Cortex of kidney (tissue), 1 donor: Measurements from ENCODE around the gene ZFP3.
"Not testable (repeated sequence)": the region's sequence is repeated elsewhere in the genome, so short reads cannot be mapped to it uniquely, and the experiment has no call there.

Experiments
- DNase-seq: peaks from one replicate; lab custom pipeline; 2025; lab: John Stamatoyannopoulos, UW

The ZFP3 gene

DNA sequence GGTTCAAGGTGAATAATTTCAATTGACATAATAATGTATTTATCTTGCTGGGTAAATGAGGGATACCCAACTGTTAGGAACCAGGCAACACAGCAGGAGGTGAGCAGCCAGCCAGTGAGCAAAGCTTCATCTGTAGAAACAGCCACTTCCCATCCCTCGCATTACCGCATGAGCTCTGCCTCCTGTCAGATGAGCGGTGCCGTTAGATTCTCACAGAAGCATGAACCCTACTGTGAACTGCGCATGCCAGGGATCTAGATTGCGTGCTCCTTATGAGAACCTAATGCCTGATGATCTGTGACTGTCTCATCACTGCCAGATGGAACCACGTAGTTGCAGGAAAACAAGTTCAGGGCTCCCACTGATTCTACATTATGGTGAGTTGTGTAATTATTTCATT lies 46.6 kb downstream of the ZFP3 start:
- not testable (repeated sequence) for DNase-seq

GRCh38 chr17:5126719-5127488 lies 48.6 kb downstream of the ZFP3 start:
- no peak for DNase-seq

DNA sequence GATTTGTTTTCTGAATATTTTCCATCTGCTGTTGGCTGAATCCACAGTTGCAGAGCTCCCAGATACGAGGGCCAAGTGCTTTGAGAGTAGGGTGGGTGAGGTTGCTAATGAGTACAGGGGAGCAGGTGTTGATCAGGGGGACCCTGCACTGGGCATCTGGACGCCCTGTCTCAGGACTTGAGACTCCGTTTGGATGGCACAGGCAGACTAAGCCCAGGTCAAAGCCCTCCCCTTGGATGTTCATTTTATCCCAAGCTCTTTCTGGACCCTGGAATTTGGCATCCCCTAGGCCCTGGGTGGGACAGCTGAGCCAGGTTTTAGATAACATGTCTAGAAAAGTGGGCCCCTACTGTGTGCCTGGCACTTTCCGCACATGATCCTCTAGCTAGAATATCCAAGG lies 49.6 kb downstream of the ZFP3 start:
- no peak for DNase-seq

DNA sequence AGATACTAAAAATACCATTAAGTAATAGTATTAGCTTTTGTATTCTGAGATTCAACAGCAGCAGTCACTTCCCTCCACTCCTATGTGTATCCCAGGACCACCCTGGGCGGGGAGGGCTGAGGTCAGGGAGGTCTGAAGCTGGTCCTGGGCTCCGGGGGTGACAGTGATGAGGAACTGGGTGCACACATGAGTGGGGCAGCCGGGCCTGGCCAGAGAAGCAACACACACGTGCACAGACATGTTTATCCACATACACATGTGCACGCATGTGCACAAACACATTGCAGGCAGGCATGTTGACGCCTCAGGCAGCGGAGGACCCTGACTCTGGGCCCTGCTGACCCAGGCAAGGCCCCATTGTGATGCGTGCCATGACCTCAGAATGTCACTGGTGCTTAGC lies 50.1 kb downstream of the ZFP3 start:
- not testable (repeated sequence) for DNase-seq

DNA sequence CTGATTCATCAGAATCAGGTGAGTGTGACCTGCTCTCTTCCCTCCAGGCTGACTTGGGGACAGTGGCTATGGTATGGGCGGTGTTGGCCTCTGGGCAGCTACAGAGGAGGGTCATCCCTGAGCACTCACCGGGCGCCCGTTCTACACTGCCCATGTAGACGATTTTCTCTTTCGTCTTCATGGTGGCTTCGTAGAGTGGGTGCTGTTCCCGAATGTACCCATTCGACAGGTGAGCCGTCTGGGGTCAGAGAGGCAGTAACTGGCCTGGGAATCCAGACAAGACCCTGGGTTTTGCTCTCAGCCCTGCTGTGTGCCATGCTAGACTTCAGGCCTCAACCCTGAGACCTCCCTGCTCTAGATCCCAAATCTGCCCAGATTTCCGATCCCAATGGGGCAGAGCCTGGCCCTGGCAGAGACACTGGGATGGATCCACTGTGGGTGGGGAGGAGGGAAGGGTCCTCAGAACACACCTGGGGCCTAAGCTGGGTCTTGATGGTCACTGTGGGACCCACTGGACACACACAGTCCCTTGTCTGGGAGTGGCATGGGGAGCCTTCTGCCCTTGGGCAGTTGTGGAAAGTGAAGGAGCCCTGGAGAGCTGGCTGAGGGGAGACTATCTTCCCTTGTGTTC lies 50.8 kb downstream of the ZFP3 start:
- no peak for DNase-seq

DNA sequence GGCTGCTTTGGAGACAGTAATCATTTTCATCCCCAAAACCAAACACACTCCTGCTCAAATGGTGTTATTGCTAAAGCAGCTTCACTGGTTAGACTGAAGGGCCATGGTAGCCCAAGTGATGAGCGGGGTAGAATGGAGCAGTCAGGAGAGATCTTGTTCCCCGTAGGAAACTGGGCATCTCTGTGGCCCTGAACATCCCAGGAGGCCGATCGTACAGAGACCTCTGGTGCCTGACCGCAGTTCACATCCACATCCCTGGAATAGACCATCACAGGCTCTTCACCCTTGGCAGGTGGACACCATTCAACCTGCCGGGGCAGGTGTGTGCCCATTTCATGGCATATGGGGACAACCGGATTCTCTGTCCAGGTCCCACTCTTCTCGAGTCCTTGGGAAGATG lies 51.5 kb downstream of the ZFP3 start:
- not testable (repeated sequence) for DNase-seq

DNA sequence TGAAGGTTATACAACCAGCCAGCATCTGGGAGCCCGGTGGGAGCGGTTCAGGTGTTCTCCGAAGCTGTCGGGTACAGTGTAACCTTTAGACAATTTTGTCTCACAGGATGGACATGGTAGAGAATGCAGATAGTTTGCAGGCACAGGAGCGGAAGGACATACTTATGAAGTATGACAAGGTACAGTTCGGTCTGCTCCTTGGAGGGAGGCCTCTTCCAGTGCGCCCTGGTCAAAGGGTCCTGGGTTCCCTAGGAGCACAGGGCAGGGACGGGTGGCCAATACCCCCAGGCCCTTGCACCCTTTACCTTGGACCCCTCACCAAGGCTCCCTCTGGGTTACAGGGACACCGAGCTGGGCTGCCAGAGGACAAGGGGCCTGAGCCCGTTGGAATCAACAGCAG lies 52.0 kb downstream of the ZFP3 start:
- DNase-seq, result not testable (repeated sequence)

- DNase-seq, result not testable (repeated sequence)
Observed at GRCh38 chr17:5130687-5131086, 52.4 kb downstream of the ZFP3 start.

- DNase-seq, result no peak
Observed at GRCh38 chr17:5131146-5131715, 53.0 kb downstream of the ZFP3 start.

DNA sequence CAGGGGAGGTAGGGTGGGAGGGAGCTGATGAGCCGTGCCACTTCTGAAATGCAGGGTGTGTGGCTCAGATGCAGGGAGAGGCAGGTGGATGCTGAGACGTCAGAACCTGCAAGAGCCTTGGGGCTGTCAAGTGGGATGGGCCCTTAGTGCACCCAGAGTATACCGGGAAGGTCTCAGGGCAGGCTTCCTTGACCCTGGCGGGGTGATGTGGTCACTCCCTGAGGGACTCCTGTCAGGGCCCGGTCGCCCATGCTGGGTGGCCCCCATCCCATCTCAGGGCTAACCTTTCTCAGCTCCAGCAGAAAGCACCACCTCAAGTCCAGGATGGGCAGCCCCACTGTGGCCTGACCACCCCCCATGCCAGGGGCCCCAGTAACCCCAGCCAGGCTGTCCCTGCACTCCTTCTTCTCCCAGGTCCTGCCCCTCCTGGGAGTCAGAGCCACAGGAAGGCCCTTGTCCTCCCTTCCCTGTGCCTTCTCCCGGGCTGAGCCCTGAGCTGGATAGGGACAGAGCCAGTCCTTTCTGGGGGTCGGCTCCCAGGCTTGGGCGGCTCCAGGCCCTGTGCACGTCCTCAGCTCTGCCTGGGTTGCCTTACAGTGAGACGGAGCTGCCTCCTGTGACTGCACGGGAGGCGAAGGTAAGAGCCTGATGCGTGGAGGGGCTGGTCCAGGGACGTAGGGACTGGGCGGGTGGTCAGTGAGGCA lies 53.7 kb downstream of the ZFP3 start:
- not testable (repeated sequence) for DNase-seq

DNA sequence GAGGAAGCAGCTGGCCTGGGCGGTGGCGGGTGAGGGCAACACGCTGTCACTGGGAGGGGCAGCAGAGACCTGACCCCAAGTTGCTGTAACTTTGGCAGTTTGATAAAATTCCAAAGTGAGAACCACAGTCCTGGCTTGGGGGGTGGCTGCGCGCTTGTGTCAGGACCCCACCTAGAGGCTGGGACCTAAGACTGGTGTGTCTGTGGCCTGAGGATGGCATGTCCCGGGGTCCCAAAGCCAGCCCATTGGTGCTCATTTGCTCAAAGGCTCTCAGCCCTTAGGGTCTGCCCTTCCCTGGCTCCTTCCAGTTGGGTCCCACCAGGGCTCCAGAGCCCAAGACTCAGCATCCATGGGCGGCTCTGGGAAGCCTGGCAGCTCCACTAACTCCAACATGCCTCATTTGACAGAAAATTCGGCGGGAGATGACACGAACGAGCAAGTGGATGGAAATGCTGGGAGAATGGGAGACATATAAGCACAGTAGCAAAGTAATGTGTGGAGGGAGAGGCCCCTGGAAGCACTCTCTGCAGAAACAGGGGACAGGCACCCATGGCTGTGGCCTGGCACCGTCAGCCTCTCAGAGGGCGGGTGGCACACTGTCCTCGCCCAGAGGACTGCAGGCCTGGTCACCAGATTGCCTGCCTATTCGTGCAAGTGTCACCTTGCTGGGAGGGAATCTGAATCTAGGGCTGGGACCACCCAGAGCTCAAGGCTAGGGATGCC lies 54.4 kb downstream of the ZFP3 start:
- DNase-seq, result not testable (repeated sequence)

DNA sequence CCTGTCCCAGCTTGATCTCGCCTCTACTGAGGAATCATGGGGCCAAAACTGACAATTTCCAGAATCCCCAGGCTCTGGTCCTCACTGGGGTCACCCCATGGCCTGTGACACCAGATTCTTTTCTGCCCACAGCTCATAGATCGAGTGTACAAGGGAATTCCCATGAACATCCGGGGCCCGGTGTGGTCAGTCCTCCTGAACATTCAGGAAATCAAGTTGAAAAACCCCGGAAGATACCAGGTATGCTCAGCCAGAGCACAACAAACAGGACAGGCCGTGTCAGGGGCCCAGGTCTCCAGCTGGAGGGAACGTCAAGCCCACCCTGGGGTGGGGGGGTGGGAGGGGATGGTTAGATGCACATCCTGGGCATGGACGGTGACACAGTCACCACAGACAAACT lies 55.0 kb downstream of the ZFP3 start:
- DNase-seq, result no peak

- DNase-seq, result not testable (repeated sequence)
Observed at GRCh38 chr17:5133961-5134360, 55.7 kb downstream of the ZFP3 start.

DNA sequence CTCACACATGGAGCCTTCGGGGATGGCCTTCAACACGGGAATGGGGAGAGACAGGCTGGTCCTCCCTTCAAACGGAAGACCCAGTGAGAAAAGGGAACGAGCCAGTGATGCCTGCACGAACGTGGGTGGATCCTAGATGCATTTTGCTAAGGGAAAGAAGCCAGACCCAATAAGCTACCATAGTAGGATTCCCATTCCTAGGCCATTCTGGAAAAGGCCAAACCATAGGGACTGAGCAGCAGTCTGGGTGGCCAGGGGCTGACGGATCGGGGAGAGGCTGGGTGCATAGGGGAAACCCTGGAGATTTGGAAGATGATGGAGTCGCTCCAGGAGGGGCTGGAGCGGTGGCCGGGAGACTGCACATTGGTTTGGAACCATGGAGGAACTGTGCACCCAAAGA lies 56.3 kb downstream of the ZFP3 start:
- not testable (repeated sequence) for DNase-seq

GRCh38 chr17:5135131-5135712 lies 57.0 kb downstream of the ZFP3 start:
- not testable (repeated sequence) for DNase-seq

GRCh38 chr17:5135726-5136579 lies 57.7 kb downstream of the ZFP3 start:
- no peak for DNase-seq

- DNase-seq, result not testable (repeated sequence)
Observed at GRCh38 chr17:5136580-5137412, 58.5 kb downstream of the ZFP3 start.

GRCh38 chr17:5137511-5138197 lies 59.4 kb downstream of the ZFP3 start:
- not testable (repeated sequence) for DNase-seq

DNA sequence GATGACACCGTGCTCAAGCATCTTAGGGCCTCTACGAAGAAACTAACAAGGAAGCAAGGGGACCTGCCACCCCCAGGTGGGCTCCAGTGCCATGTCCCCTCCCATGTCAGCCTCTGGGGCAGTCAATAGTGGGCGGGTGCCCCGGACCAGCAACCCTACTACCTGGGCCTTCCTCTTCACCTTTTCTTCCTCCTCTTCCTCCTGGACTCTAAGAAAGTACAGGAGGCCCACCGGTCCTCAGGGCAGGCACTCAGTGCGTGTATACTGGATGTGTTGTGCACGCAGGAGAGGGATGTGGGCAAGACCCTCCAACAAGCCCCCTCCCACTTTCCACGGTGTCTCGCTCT lies 59.9 kb downstream of the ZFP3 start:
- not testable (repeated sequence) for DNase-seq
